ENCODE measurements around the gene CORO1C. TPM values are rescaled to one million over a fixed set of nuclear protein-coding genes. Genes with fewer than 3 reads are reported as not detected.

CORO1C gene
- total RNA-seq, 1 donor from 2014 or later: 164 TPM

GRCh38 chr12:108724054-108724889, 7.0 kb downstream of the CORO1C start:
- H3K4me3 ChIP-seq (ENCODE audit: low read depth, low read length): no peak overlapping the region
- TF ChIP-seq, protein P1, sequence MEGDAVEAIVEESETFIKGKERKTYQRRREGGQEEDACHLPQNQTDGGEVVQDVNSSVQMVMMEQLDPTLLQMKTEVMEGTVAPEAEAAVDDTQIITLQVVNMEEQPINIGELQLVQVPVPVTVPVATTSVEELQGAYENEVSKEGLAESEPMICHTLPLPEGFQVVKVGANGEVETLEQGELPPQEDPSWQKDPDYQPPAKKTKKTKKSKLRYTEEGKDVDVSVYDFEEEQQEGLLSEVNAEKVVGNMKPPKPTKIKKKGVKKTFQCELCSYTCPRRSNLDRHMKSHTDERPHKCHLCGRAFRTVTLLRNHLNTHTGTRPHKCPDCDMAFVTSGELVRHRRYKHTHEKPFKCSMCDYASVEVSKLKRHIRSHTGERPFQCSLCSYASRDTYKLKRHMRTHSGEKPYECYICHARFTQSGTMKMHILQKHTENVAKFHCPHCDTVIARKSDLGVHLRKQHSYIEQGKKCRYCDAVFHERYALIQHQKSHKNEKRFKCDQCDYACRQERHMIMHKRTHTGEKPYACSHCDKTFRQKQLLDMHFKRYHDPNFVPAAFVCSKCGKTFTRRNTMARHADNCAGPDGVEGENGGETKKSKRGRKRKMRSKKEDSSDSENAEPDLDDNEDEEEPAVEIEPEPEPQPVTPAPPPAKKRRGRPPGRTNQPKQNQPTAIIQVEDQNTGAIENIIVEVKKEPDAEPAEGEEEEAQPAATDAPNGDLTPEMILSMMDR (IDR thresholded peaks at IDR 0.05; ENCODE audit: insufficient read depth, low read length, poor library complexity, severe bottlenecking): no peak
- H3K36me3 ChIP-seq (ENCODE audit: control insufficient read depth, insufficient read depth, low read length): no peaks in the 10 kb centered on the region
- H3K27me3 ChIP-seq (ENCODE audit: control insufficient read depth, insufficient read depth, low read length): no peaks in the 10 kb centered on the region
- peak; percentile 43 for DNase-seq (ENCODE audit: low read depth)

GRCh38 chr12:108722992-108723766, 8.1 kb downstream of the CORO1C start:
- DNase-seq (ENCODE audit: low read depth): peak; percentile 80
- TF ChIP-seq, protein P1 (IDR thresholded peaks at IDR 0.05; ENCODE audit: insufficient read depth, low read length, poor library complexity, severe bottlenecking): no peak
- Histone ChIP-seq H3K27me3 (ENCODE audit: control insufficient read depth, insufficient read depth, low read length) (no peaks in the 10 kb centered on the region), H3K36me3 (ENCODE audit: control insufficient read depth, insufficient read depth, low read length) (no peaks in the 10 kb centered on the region), H3K4me3 (ENCODE audit: low read depth, low read length) (no peak overlapping the region)

GRCh38 chr12:108722463-108722862, 8.9 kb downstream of the CORO1C start:
- Histone ChIP-seq H3K4me3 (ENCODE audit: low read depth, low read length) (no peak overlapping the region), H3K27me3 (ENCODE audit: control insufficient read depth, insufficient read depth, low read length) (no peaks in the 10 kb centered on the region), H3K36me3 (ENCODE audit: control insufficient read depth, insufficient read depth, low read length) (no peaks in the 10 kb centered on the region)
- no peak for DNase-seq (ENCODE audit: low read depth)
- TF ChIP-seq, protein P1 (IDR thresholded peaks at IDR 0.05; ENCODE audit: insufficient read depth, low read length, poor library complexity, severe bottlenecking): no peak

GRCh38 chr12:108721824-108722223, 9.5 kb downstream of the CORO1C start:
- no peaks in the 10 kb centered on the region for H3K36me3 ChIP-seq (ENCODE audit: control insufficient read depth, insufficient read depth, low read length)
- DNase-seq (ENCODE audit: low read depth): no peak
- no peak overlapping the region for H3K4me3 ChIP-seq (ENCODE audit: low read depth, low read length)
- TF ChIP-seq, protein P1 (IDR thresholded peaks at IDR 0.05; ENCODE audit: insufficient read depth, low read length, poor library complexity, severe bottlenecking): no peak
- no peaks in the 10 kb centered on the region for H3K27me3 ChIP-seq (ENCODE audit: control insufficient read depth, insufficient read depth, low read length)

- Histone ChIP-seq H3K36me3 (ENCODE audit: control insufficient read depth, insufficient read depth, low read length) (no peaks in the 10 kb centered on the region), H3K27me3 (ENCODE audit: control insufficient read depth, insufficient read depth, low read length) (no peaks in the 10 kb centered on the region), H3K4me3 (ENCODE audit: low read depth, low read length) (no peak overlapping the region)
- no peak for DNase-seq (ENCODE audit: low read depth)
- TF ChIP-seq, protein P1 (IDR thresholded peaks at IDR 0.05; ENCODE audit: insufficient read depth, low read length, poor library complexity, severe bottlenecking): no peak
Measured at GRCh38 chr12:108720757-108721514, 10.4 kb downstream of the CORO1C start.

Data from kidney epithelial cell (primary cell).